Uterus (tissue), 4 donors: ENCODE measurements around the gene AP1AR. TPM values are rescaled to one million over a fixed set of nuclear protein-coding genes. Genes with fewer than 3 reads are reported as not detected.
A peak's percentile ranks its signal among the peaks of the same experiment; 100 is the strongest.

Experiments used
- DNase-seq, 2 donors: peaks; one replicate each; pipeline ENCODE4 v3.0.0-alpha.2; 2019 to 2020
- H3K27ac ChIP-seq, 2 donors: fragments of 200-600 bp; sonication (generic); 1 replicate in 1 of 2; 2 replicates in 1 of 2; pipeline ENCODE4 v1.5.1; 2016 to 2018
- H3K27me3 ChIP-seq, 2 donors: fragments of 200-600 bp; sonication (generic); one replicate each; pipeline ENCODE4 v1.5.1; 2018 to 2019; ENCODE audit warnings: control low read depth in 1 of 2
- H3K36me3 ChIP-seq, 2 donors: fragments of 200-600 bp; sonication (generic); one replicate each; pipeline ENCODE4 v1.5.1; 2019; ENCODE audit warnings: control low read depth in 1 of 2
- H3K4me1 ChIP-seq, 2 donors: fragments of 200-600 bp; sonication (generic); one replicate each; pipeline ENCODE4 v1.5.1; 2018 to 2019; ENCODE audit warnings: control low read depth in 1 of 2
- H3K4me3 ChIP-seq, 2 donors: fragments of 200-600 bp; sonication (generic); 1 replicate in 1 of 2; 2 replicates in 1 of 2; pipeline ENCODE4 v1.5.1; 2018 to 2019; ENCODE audit warnings: mild to moderate bottlenecking in 1 of 2
- H3K9me3 ChIP-seq, 2 donors: fragments of 200-600 bp; sonication (generic); one replicate each; pipeline ENCODE4 v1.5.1; 2019; ENCODE audit warnings: control low read depth in 1 of 2
- CTCF ChIP-seq, 4 experiments: fragments of 200-600 bp in 2 of 4; fragments of 450-650 bp in 2 of 4; sonication (generic) in 2 of 4; IDR thresholded peaks; one replicate each; pipeline ENCODE4 v1.5.1; 2016 to 2019; ENCODE audit warnings: antibody characterized with exemption in 4 of 4, mild to moderate bottlenecking in 2 of 4, moderate library complexity in 1 of 4
- POLR2A ChIP-seq, 2 donors: fragments of 450-650 bp; IDR thresholded peaks; one replicate each; pipeline ENCODE4 v1.6.1; 2016; ENCODE audit warnings: antibody characterized with exemption in 2 of 2, mild to moderate bottlenecking in 1 of 2, moderate library complexity in 1 of 2
- intact Hi-C: fragments of 100-400 bp; cut with DNase I; formaldehyde crosslinking; loops from one replicate; pipeline ENCODE4 v1.15.1; 2023; ENCODE audit warnings: low total_unique reads
- total RNA-seq, 4 donors: library from RNA; depleted of rRNA in 3 of 4; stranded (reverse); fragments of >200 nt in 3 of 4; gene quantifications; one replicate each; pipeline versions ENCODE4 v1.1.0 to v1.2.4, GENCODE V29; 2014 to 2023
- donor health status: DM: yes; HTN: yes; CAD: no.

AP1AR gene
- total RNA-seq, 4 donors from 2014 or later, result 2.3 to 37.7 (median 17.6) TPM

- no peak overlapping the region for H3K27ac ChIP-seq
- intact Hi-C loops, result no loop called here
- H3K4me1 ChIP-seq, result no peaks in the 10 kb centered on the region
- H3K27me3 ChIP-seq, result no peaks in the 10 kb centered on the region
- no peaks in the 10 kb centered on the region for H3K9me3 ChIP-seq
- no peaks in the 10 kb centered on the region for H3K36me3 ChIP-seq
- DNase-seq, result no peak
- H3K4me3 ChIP-seq, result no peak overlapping the region
- TF ChIP-seq CTCF (IDR thresholded peaks at IDR 0.05) (no peak), POLR2A (IDR thresholded peaks at IDR 0.05) (no peak)
Observed at GRCh38 chr4:112213091-112213490, 18.5 kb upstream of the AP1AR start.

GRCh38 chr4:112213856-112214255 is 17.7 kb upstream of the AP1AR start:
- H3K36me3 ChIP-seq, result no peaks in the 10 kb centered on the region
- no peak overlapping the region for H3K4me3 ChIP-seq
- no peak for DNase-seq
- intact Hi-C loops, result no loop called here
- H3K4me1 ChIP-seq, result no peaks in the 10 kb centered on the region
- TF ChIP-seq CTCF (IDR thresholded peaks at IDR 0.05) (no peak), POLR2A (IDR thresholded peaks at IDR 0.05) (no peak)
- H3K27ac ChIP-seq, result no peak overlapping the region
- H3K9me3 ChIP-seq, result no peaks in the 10 kb centered on the region
- no peaks in the 10 kb centered on the region for H3K27me3 ChIP-seq

GRCh38 chr4:112214390-112215264 is 17.0 kb upstream of the AP1AR start:
- intact Hi-C loops, result no loop called here
- Histone ChIP-seq H3K4me1 (no peaks in the 10 kb centered on the region), H3K9me3 (no peaks in the 10 kb centered on the region), H3K27me3 (no peaks in the 10 kb centered on the region), H3K27ac (no peak overlapping the region), H3K36me3 (no peaks in the 10 kb centered on the region), H3K4me3 (no peak overlapping the region)
- TF ChIP-seq CTCF (IDR thresholded peaks at IDR 0.05) (peak; percentile 26 to 55 (median 46)), POLR2A (IDR thresholded peaks at IDR 0.05) (no peak)
- DNase-seq, result no peak

- no peak for DNase-seq
- no peak overlapping the region for H3K4me3 ChIP-seq
- H3K27ac ChIP-seq, result no peak overlapping the region
- H3K36me3 ChIP-seq, result no peaks in the 10 kb centered on the region
- TF ChIP-seq CTCF (IDR thresholded peaks at IDR 0.05) (no peak), POLR2A (IDR thresholded peaks at IDR 0.05) (no peak)
- H3K9me3 ChIP-seq, result no peaks in the 10 kb centered on the region
- no peaks in the 10 kb centered on the region for H3K27me3 ChIP-seq
- H3K4me1 ChIP-seq, result no peaks in the 10 kb centered on the region
- intact Hi-C loops, result no loop called here
Observed at GRCh38 chr4:112219826-112220366, 11.7 kb upstream of the AP1AR start.

- no peaks in the 10 kb centered on the region for H3K36me3 ChIP-seq
- H3K4me1 ChIP-seq, result no peaks in the 10 kb centered on the region
- intact Hi-C loops, result no loop called here
- H3K4me3 ChIP-seq, result no peak overlapping the region
- no peaks in the 10 kb centered on the region for H3K27me3 ChIP-seq
- H3K9me3 ChIP-seq, result no peaks in the 10 kb centered on the region
- DNase-seq, result no peak
- H3K27ac ChIP-seq, result no peak overlapping the region
- no peak for TF ChIP-seq POLR2A (IDR thresholded peaks at IDR 0.05)
- no peak for TF ChIP-seq CTCF (IDR thresholded peaks at IDR 0.05)
Observed at GRCh38 chr4:112222219-112222955, 9.2 kb upstream of the AP1AR start.
